HEK293 (cell line): Measurements from ENCODE around the gene TCP11X1.
"Not testable (repeated sequence)": the region's sequence is repeated elsewhere in the genome, so short reads cannot be mapped to it uniquely, and the experiment has no call there.

Experiments
- CTCF ChIA-PET: fragments of 350-600 bp; formaldehyde crosslinking; extraction: SDS; loops from one replicate; lab custom pipeline; 2021; ENCODE audit warnings: antibody characterized with exemption; lab: Yijun Ruan, JAX
- POLR2A ChIA-PET: fragments of 300-600 bp; formaldehyde crosslinking; extraction: SDS; loops from one replicate; lab custom pipeline; 2020; ENCODE audit warnings: antibody characterized with exemption, inconsistent platforms; lab: Yijun Ruan, JAX
- H3K27ac ChIP-seq: fragments of 200-500 bp; sonication (Bioruptor generic); 2 replicates; pipeline ENCODE4 v1.5.1; 2014; ENCODE audit warnings: low read depth, low read length, control low read depth, inconsistent platforms; ENCODE audit errors: extremely low read depth
- H3K36me3 ChIP-seq, 2 experiments: fragments of 200-500 bp in 1 of 2; sonication (Bioruptor generic) in 1 of 2; 1 replicate in 1 of 2; 2 replicates in 1 of 2; pipeline ENCODE4 v1.5.1; 2014 to 2017; ENCODE audit warnings: inconsistent platforms in 2 of 2, low read length in 2 of 2; ENCODE audit not compliant: control insufficient read depth in 2 of 2, insufficient read depth in 1 of 2
- H3K4me1 ChIP-seq: fragments of 200-500 bp; sonication (Bioruptor generic); 2 replicates; pipeline ENCODE4 v1.5.1; 2014; ENCODE audit warnings: mild to moderate bottlenecking, low read length, inconsistent platforms; ENCODE audit not compliant: control insufficient read depth, insufficient read depth
- H3K4me3 ChIP-seq: 2 replicates; pipeline ENCODE4 v1.5.1; 2011; ENCODE audit warnings: low read depth, mild to moderate bottlenecking, control low read depth, low read length, moderate library complexity
- H3K9me3 ChIP-seq: fragments of 200-500 bp; sonication (Bioruptor generic); 2 replicates; pipeline ENCODE4 v1.5.1; 2014; ENCODE audit warnings: low read depth, low read length, inconsistent platforms; ENCODE audit not compliant: control insufficient read depth, insufficient read depth
- ZBTB1 ChIP-seq: fragments of 450-650 bp; formaldehyde crosslinking; IDR thresholded peaks from 2 replicates; pipeline ENCODE4 v1.5.1; 2016; ENCODE audit warnings: missing biosample characterization, missing genetic modification characterization
- ZNF146 ChIP-seq: fragments of 450-650 bp; formaldehyde crosslinking; IDR thresholded peaks from 2 replicates; pipeline ENCODE4 v1.5.1; 2016; ENCODE audit warnings: missing biosample characterization, missing genetic modification characterization
- TF ChIP-seq, protein P1 (sequence below): fragments of 450-650 bp; formaldehyde crosslinking; IDR thresholded peaks from 2 replicates; pipeline ENCODE4 v1.5.1; 2016; ENCODE audit warnings: missing biosample characterization, missing genetic modification characterization
- TF ChIP-seq, protein P2 (sequence below): fragments of 450-650 bp; formaldehyde crosslinking; IDR thresholded peaks from 2 replicates; pipeline ENCODE4 v1.5.1; 2016; ENCODE audit warnings: missing biosample characterization, missing genetic modification characterization

The TCP11X1 gene

DNA sequence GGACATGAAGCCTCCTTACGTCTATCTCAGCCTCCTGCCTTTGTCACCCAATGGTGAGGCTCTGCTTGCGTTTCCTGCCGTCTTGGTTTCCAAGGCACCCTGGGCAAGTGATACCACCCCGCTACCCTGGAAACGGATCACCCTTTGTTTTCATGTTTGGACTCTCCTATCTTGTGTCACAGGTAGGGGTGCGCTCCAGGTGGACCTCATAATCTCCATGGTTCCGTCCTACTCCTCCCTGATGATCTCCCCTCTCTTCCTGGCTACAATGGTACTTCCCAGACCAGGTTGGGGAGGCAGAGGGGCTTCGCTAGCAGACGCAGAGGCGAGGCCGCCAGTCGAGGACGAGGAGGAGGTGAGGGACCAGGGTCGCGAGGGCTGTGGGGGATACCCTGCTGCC is at the start of gene TCP11X1:
TSS of gene TCP11X1 (plus strand) at position 316 of the 400 bp plus-strand sequence.
- H3K4me1 ChIP-seq, H3K4me3 ChIP-seq, H3K36me3 ChIP-seq, CTCF ChIA-PET, H3K27ac ChIP-seq, POLR2A ChIA-PET, H3K9me3 ChIP-seq: not testable (repeated sequence)

DNA sequence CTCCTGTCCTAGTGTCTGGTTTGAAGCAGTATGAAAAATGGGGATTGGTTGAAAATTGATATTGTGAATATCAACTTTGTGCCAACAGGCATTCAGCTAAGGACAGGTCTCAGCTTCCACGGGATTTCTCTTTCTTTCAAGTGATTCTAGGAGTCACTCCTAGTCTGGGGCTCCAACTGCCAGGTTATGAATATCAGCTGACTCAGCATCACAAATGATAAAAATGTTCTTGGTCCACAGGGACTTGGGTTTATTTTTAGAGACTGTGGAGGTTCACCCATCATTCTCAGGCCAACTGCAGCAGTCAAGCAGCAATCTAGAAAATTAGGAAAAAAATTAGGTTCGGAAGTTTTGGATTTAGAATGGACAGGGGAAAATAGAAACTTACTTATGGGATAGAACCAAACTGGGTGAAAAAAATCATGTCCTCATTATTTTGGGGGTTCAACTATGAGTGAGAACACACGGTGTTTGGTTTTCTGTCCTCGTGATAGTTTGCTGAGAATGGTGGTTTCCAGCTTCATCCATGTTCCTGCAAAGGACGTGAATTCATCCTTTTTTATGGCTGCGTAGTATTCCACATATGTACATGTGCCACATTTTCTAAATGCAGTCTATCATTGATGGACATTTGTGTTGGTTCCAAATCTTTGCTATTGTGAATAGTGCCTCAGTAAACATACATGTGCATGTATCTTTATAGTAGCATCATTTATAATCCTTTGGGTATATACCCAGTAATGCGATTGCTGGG is 29.0 kb upstream of the TCP11X1 start:
- H3K27ac ChIP-seq: no peak overlapping the region
- ChIA-PET CTCF (no interaction called here), POLR2A (no interaction called here)
- no peaks in the 10 kb centered on the region; the same call in 1 of the 2 replicates for H3K9me3 ChIP-seq
- no peak overlapping the region for H3K4me3 ChIP-seq
- no peaks in the 10 kb centered on the region for H3K36me3 ChIP-seq
- H3K4me1 ChIP-seq: no peaks in the 10 kb centered on the region
- TF ChIP-seq, protein P1, sequence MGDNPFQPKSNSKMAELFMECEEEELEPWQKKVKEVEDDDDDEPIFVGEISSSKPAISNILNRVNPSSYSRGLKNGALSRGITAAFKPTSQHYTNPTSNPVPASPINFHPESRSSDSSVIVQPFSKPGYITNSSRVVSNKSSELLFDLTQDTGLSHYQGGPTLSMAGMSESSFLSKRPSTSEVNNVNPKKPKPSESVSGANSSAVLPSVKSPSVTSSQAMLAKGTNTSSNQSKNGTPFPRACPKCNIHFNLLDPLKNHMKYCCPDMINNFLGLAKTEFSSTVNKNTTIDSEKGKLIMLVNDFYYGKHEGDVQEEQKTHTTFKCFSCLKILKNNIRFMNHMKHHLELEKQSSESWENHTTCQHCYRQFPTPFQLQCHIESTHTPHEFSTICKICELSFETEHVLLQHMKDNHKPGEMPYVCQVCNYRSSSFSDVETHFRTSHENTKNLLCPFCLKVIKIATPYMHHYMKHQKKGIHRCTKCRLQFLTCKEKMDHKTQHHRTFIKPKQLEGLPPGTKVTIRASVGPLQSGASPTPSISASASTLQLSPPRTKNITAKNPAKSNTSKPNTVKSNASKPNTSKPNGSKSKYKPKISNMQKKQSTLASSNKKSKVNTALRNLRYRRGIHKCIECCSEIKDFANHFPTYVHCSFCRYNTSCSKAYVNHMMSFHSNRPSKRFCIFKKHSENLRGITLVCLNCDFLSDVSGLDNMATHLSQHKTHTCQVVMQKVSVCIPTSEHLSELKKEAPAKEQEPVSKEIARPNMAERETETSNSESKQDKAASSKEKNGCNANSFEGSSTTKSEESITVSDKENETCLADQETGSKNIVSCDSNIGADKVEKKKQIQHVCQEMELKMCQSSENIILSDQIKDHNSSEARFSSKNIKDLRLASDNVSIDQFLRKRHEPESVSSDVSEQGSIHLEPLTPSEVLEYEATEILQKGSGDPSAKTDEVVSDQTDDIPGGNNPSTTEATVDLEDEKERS (tag by site-specific recombination): 0 out of 2 replicates have a peak, but pooled peaks have one; percentile 77
- TF ChIP-seq, protein P2, sequence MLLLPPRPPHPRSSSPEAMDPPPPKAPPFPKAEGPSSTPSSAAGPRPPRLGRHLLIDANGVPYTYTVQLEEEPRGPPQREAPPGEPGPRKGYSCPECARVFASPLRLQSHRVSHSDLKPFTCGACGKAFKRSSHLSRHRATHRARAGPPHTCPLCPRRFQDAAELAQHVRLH (tag by site-specific recombination): 0 out of 2 replicates have a peak, but pooled peaks have one; percentile 16
- peak; percentile 89 for TF ChIP-seq ZNF146 (tag by site-specific recombination)
- no peak for TF ChIP-seq ZBTB1

DNA sequence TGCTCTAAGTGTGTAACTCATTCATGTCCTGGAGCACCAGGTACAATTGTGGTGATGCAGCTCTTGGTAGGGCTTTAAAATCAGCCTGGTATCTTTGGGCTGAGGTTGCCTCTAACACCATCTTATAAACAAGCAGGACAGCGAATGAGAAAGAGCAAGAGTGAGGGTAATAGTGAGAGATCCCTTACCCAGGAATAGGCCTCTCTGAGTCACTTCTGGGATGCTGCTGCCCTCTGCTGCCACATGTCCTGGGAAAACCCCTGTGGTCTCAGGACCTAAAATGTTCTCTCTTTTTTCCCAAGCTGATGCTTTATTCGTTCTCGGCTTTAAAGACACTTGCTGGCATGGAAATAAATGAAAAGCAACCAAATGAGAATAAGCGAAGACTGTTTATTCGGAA is 7.2 kb upstream of the TCP11X1 start:
- CTCF ChIA-PET: not testable (repeated sequence)

DNA sequence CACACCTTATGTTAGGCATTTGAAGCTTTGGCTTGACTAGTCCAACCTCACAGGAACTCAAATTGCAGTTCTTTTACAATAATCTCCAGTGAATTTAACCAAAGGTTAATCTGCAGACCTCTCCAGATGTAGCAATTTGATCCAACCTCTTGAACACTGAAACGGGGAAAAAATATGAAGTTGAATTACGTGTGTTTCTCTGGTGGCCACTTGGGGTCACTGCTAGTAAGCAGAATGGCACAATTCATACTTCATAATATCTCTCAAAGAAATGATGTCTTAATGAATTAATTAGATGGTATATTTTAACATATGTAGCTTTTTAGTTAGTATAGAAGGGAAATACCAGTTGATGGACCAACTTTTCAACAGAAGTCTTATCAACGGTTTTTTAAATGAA is 1.4 kb downstream of the TCP11X1 start:
- H3K9me3 ChIP-seq, POLR2A ChIA-PET, CTCF ChIA-PET, H3K36me3 ChIP-seq, H3K4me1 ChIP-seq, H3K27ac ChIP-seq, H3K4me3 ChIP-seq: not testable (repeated sequence)

More for the DNA sequence above, 7.2 kb upstream of the TCP11X1 start:
- H3K4me1 ChIP-seq, H3K36me3 ChIP-seq, H3K27ac ChIP-seq, POLR2A ChIA-PET, H3K4me3 ChIP-seq, H3K9me3 ChIP-seq: not testable (repeated sequence)

DNA sequence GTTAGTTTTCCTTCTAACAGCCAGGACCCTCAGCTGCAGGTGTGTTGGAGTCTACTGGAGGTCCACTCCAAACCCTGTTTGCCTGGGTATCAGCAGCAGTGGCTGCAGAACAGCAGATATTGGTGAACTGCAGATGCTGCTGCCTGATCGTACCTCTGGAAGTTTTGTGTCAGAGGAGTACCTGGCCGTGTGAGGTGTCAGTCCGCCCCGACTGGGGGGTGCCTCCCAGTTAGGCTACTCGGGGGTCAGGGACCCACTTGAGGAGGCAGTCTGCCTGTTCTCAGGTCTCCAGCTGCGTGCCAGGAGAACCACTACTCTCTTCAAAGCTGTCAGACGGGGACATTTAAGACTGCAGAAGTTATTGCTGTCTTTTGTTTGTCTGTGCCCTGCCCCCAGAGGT is 20.6 kb downstream of the TCP11X1 start:
- H3K27ac ChIP-seq, H3K4me3 ChIP-seq, H3K36me3 ChIP-seq, CTCF ChIA-PET, H3K4me1 ChIP-seq, H3K9me3 ChIP-seq, POLR2A ChIA-PET: not testable (repeated sequence)

DNA sequence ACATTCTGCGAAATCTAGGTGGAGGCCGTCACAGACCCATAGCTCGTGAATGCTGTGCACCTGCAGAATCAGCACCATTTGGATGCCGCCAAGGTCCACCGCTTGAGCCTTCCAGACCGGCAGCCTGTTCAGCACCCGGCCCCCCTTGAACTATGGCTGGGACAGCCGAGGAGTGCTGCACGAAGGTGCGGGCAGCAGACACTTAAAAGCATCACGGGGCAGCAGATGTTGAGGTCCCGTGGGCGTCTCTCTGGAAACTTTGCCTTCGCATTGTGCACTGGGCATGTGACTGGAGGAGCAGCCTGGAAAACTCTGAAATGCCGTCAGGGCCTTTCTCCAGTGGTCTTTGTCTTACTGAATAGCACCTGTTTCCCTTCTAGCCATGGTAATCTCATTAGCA is 25.2 kb downstream of the TCP11X1 start:
- H3K27ac ChIP-seq, H3K9me3 ChIP-seq, POLR2A ChIA-PET, CTCF ChIA-PET, H3K36me3 ChIP-seq, H3K4me1 ChIP-seq, H3K4me3 ChIP-seq: not testable (repeated sequence)

DNA sequence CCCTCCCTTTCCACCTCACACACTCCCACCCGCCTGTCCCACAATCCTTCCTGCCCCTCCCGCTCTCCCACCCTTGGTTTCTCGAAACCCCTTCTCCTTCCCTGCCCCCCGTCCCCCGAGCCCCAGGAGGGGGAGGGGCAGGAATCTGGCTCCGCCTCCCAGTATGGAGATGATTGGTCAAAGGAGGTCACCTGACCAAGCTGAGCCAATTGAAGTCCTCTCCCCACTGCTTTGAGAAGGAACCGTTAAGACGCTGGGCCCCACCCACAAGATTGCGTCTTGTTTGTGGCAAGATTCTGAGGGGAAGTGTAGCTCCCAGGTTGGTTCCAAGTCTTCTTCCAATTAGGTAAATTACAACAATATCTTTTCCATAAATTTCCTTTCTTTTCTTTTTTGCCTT is 31.8 kb downstream of the TCP11X1 start, which contains the start of gene NXF2:
TSS of gene NXF2 (plus strand) at position 275 of the 400 bp plus-strand sequence. CDS start 59,912 bp downstream, outside the sequence.
- CTCF ChIA-PET, H3K36me3 ChIP-seq, H3K27ac ChIP-seq, H3K4me1 ChIP-seq, H3K9me3 ChIP-seq, POLR2A ChIA-PET, H3K4me3 ChIP-seq: not testable (repeated sequence)

DNA sequence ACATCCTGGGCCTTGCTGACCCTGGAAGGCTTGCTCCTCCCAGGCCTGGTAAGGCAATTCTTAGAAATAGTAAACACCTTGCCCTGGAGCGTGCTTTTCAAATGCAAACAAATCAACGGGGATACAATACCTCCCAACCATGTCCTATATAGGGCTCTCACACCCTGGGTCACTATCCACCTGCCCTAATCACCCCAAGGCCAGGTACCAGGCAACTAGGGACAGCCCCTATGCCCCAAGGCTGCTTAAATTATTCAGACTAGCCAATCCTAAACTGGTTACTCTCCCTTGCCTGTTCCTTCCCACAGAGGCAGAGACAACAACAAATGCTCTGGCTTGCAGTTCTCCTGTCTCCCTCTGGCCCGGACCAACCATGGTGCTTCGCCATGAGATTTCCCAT is 57.1 kb downstream of the TCP11X1 start:
- H3K4me1 ChIP-seq, H3K4me3 ChIP-seq, POLR2A ChIA-PET, H3K9me3 ChIP-seq, CTCF ChIA-PET, H3K36me3 ChIP-seq, H3K27ac ChIP-seq: not testable (repeated sequence)
